NCI-H774 (cell line): Measurements from ENCODE around the gene PTGDS.

Experiments used
- DNase-seq: peaks from one replicate; lab custom pipeline; 2025; lab: John Stamatoyannopoulos, UW

The PTGDS gene

GRCh38 chr9:136974817-136975535 is 2.3 kb upstream of the PTGDS start:
- DNase-seq, result no peak

DNA sequence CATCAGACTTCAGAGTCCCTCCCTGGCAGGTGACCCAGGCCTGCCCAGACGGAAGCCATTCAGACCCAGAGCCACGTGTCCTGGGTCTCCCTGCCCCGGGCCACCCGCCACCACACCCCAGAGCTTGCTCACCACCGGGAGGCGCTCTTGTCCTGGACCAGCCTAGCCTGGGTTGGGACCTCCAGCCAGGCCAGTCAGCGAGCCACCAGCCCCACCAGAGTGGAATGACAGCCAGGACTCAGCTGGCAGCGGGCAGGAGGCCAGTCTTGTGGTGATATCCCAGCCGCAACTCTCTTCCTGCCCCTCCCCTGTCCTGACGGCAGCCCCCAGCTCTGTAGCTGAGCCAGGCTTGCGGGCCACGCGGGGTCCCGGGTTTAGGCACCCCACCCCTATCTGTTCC is 1.7 kb upstream of the PTGDS start:
- DNase-seq, result no peak

GRCh38 chr9:136977649-136978072 is 357 bp downstream of the PTGDS start:
- no peak for DNase-seq

- peak; percentile 56 for DNase-seq
These were observed 965 bp downstream of the PTGDS start for GRCh38 chr9:136978073-136978864.

- no peak for DNase-seq
These were observed 1.7 kb downstream of the PTGDS start for GRCh38 chr9:136978865-136979544.

DNA sequence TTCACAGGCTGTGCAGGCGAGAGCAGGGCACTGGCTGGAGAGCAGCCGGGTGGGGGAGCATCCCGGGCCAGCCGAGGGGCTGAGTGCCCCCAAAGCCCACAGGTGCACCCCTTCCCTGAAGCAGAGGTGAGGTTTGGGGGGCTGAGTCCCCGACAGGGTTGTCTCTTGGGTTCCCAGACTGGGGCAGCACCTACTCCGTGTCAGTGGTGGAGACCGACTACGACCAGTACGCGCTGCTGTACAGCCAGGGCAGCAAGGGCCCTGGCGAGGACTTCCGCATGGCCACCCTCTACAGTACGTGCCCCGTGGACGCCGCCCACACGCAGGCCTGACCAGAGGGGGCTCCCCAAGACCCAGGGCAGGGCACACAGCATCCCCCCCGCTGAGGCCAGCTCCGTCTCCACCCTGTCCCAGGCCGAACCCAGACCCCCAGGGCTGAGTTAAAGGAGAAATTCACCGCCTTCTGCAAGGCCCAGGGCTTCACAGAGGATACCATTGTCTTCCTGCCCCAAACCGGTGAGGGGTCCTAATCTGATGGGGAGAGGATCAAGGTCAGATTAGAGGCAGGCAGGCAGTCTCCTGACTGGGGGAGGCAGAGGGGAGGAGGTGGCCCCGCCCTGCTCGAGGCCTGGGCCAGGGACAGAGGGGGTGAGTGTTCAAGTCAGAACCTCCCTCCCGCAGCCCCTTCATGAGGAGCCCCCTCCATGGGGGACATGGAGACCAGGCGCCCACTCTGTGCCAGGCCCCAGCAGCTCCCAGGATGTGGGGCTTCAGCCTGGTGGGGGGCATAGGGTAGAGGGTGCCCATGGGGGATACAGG is 2.7 kb downstream of the PTGDS start:
- no peak for DNase-seq

GRCh38 chr9:136980669-136981478 is 3.6 kb downstream of the PTGDS start:
- no peak for DNase-seq

DNA sequence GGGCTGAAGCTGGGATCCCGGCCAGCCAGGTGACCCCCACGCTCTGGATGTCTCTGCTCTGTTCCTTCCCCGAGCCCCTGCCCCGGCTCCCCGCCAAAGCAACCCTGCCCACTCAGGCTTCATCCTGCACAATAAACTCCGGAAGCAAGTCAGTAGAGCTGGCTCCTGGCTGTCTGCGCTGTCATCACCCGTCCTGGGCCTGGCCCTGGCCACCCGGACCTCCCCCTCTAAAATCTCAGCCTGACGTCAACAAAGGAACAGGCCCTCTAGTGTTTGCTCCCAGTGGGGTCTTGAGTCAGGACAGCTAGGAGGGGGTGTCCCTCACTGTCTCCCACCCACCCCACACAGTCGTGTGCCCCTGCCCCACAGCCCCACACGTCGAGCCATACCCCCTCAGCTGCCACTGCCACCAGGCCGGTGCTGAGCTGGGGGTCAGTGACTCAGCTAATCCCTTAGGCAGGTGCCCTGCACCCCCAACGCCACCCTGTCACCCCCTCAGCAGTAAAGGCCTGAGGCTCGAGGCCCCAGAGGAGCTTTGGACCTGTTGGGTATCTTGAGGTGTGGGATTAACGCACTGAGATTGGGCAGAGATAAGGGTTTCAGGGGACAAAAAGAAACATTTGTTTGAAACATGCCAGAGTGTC is 4.4 kb downstream of the PTGDS start:
- no peak for DNase-seq

GRCh38 chr9:136982232-136983051 is 5.1 kb downstream of the PTGDS start, which contains the start of gene LCNL1:
LCNL1 (plus strand) TSS chr9:136982993; CDS start chr9:136983587, 594 bp downstream.
- DNase-seq, result no peak

DNA sequence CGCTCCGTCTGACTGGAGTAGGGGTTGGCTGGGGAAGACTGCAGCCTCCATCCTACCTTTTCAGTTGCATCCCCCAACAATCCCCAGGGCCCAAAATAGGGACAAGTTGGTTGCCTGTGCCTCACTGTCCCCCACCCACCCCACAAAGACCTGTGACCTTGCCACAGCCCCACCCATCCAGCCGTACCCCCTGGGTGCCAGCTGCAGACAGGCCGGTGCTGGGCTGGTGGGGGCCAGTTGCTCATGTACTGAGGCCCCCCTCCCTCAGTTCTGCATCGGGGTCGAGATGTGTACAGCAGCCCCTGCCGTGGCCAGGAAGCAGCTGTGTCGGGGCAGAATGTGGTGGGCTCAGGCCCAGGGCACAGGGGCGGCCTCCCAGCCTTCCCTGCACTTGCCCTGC is 5.9 kb downstream of the PTGDS start:
- DNase-seq, result no peak

DNA sequence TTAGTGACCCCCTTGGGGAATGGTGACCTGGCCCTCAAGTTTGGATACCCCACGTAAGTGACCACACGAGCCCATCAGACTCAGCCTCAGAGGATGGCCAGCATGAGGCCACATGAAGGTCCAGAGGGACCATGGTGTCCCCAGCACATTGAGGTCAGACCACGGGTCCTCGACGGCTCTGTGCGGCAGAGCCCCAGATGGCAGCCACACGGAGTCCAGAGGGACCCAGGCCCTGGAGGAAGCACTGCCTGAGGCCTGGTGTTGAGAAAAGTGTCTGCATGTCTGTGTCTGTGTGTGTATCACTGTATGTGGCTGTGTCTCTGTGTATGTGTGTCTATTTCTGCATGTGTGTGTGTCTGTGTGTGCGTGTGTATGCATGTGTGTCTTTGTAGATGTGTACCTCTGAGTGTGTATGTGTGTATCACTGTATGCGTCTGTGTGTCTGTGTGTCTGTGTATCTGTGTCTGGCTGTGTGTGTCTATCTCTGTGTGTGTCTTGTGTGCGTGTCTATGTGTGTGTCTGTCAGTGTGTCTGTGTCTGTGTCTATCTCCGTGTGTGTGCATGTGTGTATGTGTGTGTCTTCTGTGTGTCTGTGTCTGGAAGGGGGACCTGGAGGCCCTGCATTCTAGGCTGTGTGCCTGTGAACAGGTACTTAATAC is 6.5 kb downstream of the PTGDS start:
- no peak for DNase-seq

DNA sequence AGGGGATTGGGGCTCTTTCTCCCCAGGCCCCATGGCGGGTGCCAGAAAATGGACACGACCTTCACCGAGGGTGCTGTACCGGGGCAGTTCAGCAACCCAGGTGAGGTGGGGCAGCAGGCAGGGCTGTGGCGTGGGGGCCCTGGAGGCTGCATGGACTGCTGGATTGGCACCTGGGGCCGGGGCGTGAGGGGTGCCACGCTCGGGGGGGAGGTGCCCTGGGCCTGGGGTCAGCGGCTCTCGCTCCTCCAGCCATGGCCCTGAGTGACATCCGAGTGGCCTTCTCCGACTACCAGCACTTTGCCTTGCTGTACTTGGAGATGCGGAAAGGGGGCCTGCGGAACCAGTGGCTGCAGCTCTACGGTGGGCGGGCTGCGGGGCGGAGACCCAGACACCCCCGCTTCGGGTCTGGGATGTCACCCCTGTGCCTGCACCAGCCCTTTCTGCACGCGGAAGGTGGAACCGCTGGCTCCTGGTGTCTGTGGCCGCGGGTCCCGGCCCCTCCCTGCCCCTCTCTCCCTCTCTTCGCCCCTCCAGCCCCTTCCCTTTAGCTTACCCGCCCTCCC is 7.2 kb downstream of the PTGDS start:
- no peak for DNase-seq

DNA sequence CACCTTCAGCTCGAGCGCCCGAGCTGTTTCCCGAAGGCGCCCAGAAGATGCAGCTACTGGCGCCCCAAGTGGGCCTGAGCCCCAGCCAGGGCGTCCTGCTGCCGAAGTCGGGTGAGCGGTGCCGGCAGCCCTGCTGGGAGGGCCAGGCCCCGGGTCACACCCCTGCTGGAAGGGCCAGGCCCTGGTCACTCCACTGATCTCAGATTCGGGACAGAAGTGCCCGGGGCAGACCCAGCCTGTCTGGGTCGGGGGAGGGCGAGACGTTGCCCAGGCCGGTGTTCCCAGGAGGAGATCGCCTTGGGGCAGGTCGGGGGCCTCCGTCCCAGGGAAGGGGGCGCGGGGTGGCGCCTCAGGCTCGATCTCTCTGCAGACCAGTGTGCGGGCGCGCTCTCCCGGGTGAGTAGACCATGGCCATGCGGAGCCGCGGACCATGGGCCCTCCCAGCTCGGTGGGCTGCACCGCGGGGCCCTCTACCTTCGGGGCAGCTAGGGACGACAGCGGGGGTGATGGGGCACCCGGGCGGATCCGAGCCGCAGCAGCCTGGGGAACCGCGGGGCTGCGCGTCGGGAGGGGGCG is 7.8 kb downstream of the PTGDS start:
- no peak for DNase-seq

DNA sequence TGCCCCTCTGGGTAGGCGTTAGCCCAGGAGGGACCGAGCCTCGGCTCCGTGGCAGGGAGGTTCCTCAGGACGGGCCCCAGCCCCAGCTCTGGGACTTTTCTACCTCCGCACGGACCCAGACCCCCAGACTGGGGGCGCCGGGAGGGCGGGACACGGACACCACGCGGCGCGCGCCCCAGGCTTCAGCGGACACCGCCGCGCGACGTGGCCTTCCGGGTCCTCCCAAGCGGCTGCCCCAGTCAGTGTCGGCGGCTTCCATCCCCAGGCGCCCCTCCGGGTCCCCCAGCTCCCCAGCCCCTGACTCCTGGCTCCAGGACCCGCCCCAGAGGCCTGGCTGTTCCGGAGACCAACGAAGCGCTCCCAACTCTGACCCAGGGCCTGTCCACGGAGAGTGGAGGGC is 8.5 kb downstream of the PTGDS start:
- no peak for DNase-seq

DNA sequence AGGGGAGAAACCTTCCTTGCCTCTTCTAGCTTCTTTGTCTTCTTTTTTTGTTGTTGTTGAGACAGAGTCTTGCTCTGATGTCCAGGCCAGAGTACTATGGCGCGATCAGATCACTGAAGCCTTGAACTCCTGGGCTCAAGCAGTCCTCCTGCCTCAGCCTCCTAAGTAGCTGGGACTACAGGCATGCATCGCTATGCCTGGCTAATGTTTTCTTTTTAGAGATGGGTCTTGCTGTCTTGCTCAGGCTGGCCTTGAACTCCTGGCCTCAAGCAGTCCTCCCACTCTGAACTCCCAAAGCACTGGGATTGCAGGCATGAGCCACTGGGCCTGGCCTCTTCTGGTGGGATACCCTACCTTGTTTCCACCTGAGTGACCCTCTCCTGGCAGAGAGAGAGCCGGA is 11.6 kb downstream of the PTGDS start:
- no peak for DNase-seq

- peak; percentile 90 for DNase-seq
These were observed 13.1 kb downstream of the PTGDS start for GRCh38 chr9:136990242-136990911.

DNA sequence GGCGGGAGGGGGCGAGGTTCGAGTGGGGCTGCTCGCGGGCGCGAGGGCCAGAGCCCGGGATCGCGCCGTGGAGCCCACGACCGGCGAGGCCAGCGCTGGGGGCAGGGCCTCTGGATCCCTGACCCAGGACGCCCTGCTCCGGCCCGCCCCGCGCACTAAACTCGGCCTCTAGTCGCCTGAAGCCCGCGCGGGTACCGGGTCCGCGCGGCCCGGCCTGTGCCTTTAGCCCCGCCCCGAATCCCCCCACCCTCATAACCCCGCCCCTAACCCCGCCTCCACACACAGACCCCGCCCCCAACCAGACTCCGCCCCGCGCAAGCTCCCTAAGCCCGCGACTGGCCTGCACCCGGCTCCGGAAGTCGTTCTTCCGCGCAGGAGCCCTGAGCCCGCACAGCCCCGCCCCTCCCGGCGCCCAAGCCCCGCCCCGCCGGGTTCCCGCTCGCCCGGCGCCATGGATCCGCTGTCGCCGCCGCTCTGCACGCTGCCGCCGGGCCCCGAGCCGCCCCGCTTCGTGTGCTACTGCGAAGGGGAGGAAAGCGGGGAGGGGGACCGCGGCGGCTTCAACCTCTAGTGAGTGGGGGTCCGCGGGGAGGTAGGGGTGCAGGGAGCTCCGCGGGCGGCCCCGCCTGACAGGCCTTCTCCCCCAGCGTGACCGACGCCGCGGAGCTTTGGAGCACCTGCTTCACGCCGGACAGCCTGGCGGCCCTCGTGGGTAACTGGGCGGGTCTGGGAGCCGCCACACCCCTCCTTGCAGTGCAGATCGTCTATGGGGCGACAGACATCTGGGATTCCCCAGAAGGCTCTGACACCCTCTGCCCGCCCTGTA is 14.9 kb downstream of the PTGDS start, which contains the start of gene PAXX:
Gene PAXX, plus strand, starts transcription at position 430 of the 826 bp plus-strand sequence. Its CDS starts 22 bp downstream, at position 452.
- peak; percentile 88 for DNase-seq
